BJ (cell line): ENCODE results near the gene PAK5. TPM values are rescaled to one million over a fixed set of nuclear protein-coding genes. Genes with fewer than 3 reads are reported as not detected.

Experiments used
- CTCF ChIA-PET: fragments of 350-600 bp; formaldehyde crosslinking; extraction: SDS; loops from one replicate; lab custom pipeline; 2021; ENCODE audit warnings: antibody characterized with exemption, inconsistent platforms; lab: Yijun Ruan, JAX
- POLR2A ChIA-PET: fragments of 300-600 bp; sonication (Branson Sonifier 250); formaldehyde crosslinking; extraction: SDS; loops from one replicate; lab custom pipeline; 2021; ENCODE audit warnings: antibody characterized with exemption; lab: Charles Lee
- DNase-seq: peaks from one replicate; pipeline ENCODE4 v3.0.0-alpha.2; 2011; ENCODE audit warnings: low read depth
- H3K27me3 ChIP-seq: 2 replicates; pipeline ENCODE4 v1.6.0; 2011; ENCODE audit warnings: low read length; ENCODE audit not compliant: control insufficient read depth, insufficient read depth
- H3K36me3 ChIP-seq: 2 replicates; pipeline ENCODE4 v1.5.1; 2011; ENCODE audit warnings: low read length; ENCODE audit not compliant: control insufficient read depth, insufficient read depth
- H3K4me3 ChIP-seq: 2 replicates; pipeline ENCODE4 v1.5.1; 2011; ENCODE audit warnings: low read depth, mild to moderate bottlenecking, control low read depth, low read length
- polyA plus RNA-seq: library from polyadenylated mRNA; depleted of rRNA; stranded (reverse); fragments of >200 nt; gene quantifications from 2 replicates; pipeline ENCODE4 v1.2.3, GENCODE V29; 2011
- TF ChIP-seq, protein P1 (sequence below): IDR thresholded peaks from 2 replicates; pipeline ENCODE4 v1.5.1; 2011; ENCODE audit warnings: low read depth, mild to moderate bottlenecking, control low read depth, inconsistent platforms, low read length, moderate library complexity; ENCODE audit not compliant: insufficient read depth

PAK5 gene
- polyA plus RNA-seq, 1 experiment: not detected

DNA sequence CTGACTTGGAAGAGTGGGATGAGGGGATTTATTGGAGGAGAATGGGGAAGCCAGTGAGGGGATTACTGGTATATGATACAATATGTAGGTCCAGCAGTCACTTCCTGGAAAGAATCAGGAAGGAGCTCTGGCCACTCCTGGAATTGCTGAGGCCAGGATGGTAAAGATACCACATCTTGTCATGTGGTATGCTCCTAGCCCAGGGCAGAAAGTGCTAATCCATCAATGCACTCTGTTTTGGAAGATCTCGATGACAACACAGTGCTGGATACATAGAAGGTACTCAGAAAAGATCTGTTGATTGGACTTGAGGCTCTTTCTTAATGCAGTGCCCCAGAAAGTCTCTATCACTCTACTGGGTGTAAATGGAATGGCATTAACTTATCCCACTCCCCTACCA lies 271.9 kb downstream of the PAK5 start:
- Histone ChIP-seq H3K27me3 (peaks cover 5% of the 10 kb centered on the region; the same call in 1 of the 2 replicates), H3K36me3 (no peaks in the 10 kb centered on the region), H3K4me3 (no peak overlapping the region)
- TF ChIP-seq, protein P1, sequence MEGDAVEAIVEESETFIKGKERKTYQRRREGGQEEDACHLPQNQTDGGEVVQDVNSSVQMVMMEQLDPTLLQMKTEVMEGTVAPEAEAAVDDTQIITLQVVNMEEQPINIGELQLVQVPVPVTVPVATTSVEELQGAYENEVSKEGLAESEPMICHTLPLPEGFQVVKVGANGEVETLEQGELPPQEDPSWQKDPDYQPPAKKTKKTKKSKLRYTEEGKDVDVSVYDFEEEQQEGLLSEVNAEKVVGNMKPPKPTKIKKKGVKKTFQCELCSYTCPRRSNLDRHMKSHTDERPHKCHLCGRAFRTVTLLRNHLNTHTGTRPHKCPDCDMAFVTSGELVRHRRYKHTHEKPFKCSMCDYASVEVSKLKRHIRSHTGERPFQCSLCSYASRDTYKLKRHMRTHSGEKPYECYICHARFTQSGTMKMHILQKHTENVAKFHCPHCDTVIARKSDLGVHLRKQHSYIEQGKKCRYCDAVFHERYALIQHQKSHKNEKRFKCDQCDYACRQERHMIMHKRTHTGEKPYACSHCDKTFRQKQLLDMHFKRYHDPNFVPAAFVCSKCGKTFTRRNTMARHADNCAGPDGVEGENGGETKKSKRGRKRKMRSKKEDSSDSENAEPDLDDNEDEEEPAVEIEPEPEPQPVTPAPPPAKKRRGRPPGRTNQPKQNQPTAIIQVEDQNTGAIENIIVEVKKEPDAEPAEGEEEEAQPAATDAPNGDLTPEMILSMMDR: no peak
- ChIA-PET POLR2A (no interaction called here), CTCF (no interaction called here)
- DNase-seq: no peak

- DNase-seq: no peak
- TF ChIP-seq, protein P1: no peak
- no peak overlapping the region for H3K4me3 ChIP-seq
- H3K27me3 ChIP-seq: peaks cover 4% of the 10 kb centered on the region; the same call in 1 of the 2 replicates
- H3K36me3 ChIP-seq: no peaks in the 10 kb centered on the region
- ChIA-PET CTCF (no interaction called here), POLR2A (no interaction called here)
Observed at GRCh38 chr20:9565910-9566550, 272.8 kb downstream of the PAK5 start.

GRCh38 chr20:9557411-9557810 lies 281.5 kb downstream of the PAK5 start:
- ChIA-PET POLR2A (no interaction called here), CTCF (no interaction called here)
- DNase-seq: no peak
- Histone ChIP-seq H3K27me3 (no peaks in the 10 kb centered on the region), H3K4me3 (no peak overlapping the region), H3K36me3 (no peaks in the 10 kb centered on the region)
- TF ChIP-seq, protein P1: no peak

- CTCF ChIA-PET: no interaction called here
- no peaks in the 10 kb centered on the region for H3K27me3 ChIP-seq
- TF ChIP-seq, protein P1: no peak
- H3K36me3 ChIP-seq: no peaks in the 10 kb centered on the region
- DNase-seq: no peak
- POLR2A ChIA-PET: no interaction called here
- H3K4me3 ChIP-seq: no peak overlapping the region
Observed at GRCh38 chr20:9555781-9556180, 283.1 kb downstream of the PAK5 start.

- TF ChIP-seq, protein P1: no peak
- Histone ChIP-seq H3K27me3 (peaks cover 2% of the 10 kb centered on the region; the same call in 1 of the 2 replicates), H3K4me3 (no peak overlapping the region), H3K36me3 (no peaks in the 10 kb centered on the region)
- no peak for DNase-seq
- POLR2A ChIA-PET: no interaction called here
- CTCF ChIA-PET: no interaction called here
Observed at GRCh38 chr20:9551808-9552550, 286.9 kb downstream of the PAK5 start.
